ENCODE measurements around the gene RGMA.

- no peak for TF ChIP-seq CTCF (IDR thresholded peaks at IDR 0.05; ENCODE audit: low read depth, low read length)
- TF ChIP-seq MYC (IDR thresholded peaks at IDR 0.05; ENCODE audit: low read depth, low read length), result no peak
- TF ChIP-seq POLR2A (IDR thresholded peaks at IDR 0.05; ENCODE audit: extremely low read depth, insufficient read length), result no peak
- TF ChIP-seq, protein P1, sequence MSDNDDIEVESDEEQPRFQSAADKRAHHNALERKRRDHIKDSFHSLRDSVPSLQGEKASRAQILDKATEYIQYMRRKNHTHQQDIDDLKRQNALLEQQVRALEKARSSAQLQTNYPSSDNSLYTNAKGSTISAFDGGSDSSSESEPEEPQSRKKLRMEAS (IDR thresholded peaks at IDR 0.05; ENCODE audit: low read depth, low read length), result no peak
Measured at GRCh38 chr15:93135997-93136397, 47.0 kb upstream of the RGMA start.
